ENCODE results near the gene TRIM26. TPM values are rescaled to one million over a fixed set of nuclear protein-coding genes. Genes with fewer than 3 reads are reported as not detected.

TRIM26 gene
- total RNA-seq, 2 experiments from 2014 or later: 78.0 to 86.4 TPM

- H3K9me3 Mint-ChIP-seq (ENCODE audit: insufficient read depth): no peaks in the 10 kb centered on the region
- ChIA-PET POLR2A (interaction anchor here (2.7 kb wide), 1 partner anchor 12 kb away, joined by 8 read pairs; no protein-coding TSS in a partner anchor), CTCF (interaction anchor here (1.2 to 1.3 kb wide), 2 partner anchors 24 to 347 kb away, joined by 4 to 5 read pairs; no protein-coding TSS in a partner anchor)
- peak overlapping the region; percentile 25 for H3K27ac Mint-ChIP-seq
- peaks cover 4% of the 10 kb centered on the region for H3K4me1 Mint-ChIP-seq (ENCODE audit: low read depth)
- DNase-seq: peak; percentile 16
- ATAC-seq: no peak
- no peaks in the 10 kb centered on the region for H3K27me3 Mint-ChIP-seq (ENCODE audit: low read depth)
- H3K4me3 Mint-ChIP-seq: no peak overlapping the region
- H3K36me3 Mint-ChIP-seq (ENCODE audit: low read depth): peaks cover 61% of the 10 kb centered on the region
These were observed 18.2 kb downstream of the TRIM26 start for GRCh38 chr6:30194797-30195690.

DNA sequence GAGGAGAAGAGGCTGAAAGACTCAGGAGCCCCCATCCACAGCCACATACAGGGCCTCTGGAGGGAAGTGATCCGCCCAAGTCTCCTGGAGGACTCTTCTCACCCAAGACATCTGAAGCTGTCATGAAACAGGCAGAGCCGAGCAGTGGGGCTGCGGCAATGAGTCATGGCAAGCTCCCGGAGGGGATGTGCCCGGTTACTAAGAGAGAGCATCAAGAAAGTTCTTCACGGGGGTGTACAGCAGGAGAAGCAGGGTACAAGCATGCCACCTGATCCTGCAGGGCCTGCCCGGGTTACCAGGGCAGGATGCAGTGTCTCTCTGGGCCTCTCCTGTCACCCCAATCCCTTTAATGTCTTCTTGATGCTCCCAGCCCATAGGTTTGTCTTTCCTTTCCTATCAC lies 21.1 kb downstream of the TRIM26 start:
- Mint-ChIP-seq H3K27me3 (ENCODE audit: low read depth) (no peaks in the 10 kb centered on the region), H3K36me3 (ENCODE audit: low read depth) (peaks cover 61% of the 10 kb centered on the region), H3K9me3 (ENCODE audit: insufficient read depth) (no peaks in the 10 kb centered on the region), H3K4me3 (no peak overlapping the region), H3K27ac (no peak overlapping the region), H3K4me1 (ENCODE audit: low read depth) (no peaks in the 10 kb centered on the region)
- ATAC-seq (no peak), DNase-seq (no peak)
- CTCF ChIA-PET: interaction anchor here (2.1 kb wide), 1 partner anchor 27 kb away, joined by 4 read pairs; no protein-coding TSS in a partner anchor
- POLR2A ChIA-PET: interaction anchor here (1.2 kb wide), 1 partner anchor 152 kb away, joined by 4 read pairs; no protein-coding TSS in a partner anchor

DNA sequence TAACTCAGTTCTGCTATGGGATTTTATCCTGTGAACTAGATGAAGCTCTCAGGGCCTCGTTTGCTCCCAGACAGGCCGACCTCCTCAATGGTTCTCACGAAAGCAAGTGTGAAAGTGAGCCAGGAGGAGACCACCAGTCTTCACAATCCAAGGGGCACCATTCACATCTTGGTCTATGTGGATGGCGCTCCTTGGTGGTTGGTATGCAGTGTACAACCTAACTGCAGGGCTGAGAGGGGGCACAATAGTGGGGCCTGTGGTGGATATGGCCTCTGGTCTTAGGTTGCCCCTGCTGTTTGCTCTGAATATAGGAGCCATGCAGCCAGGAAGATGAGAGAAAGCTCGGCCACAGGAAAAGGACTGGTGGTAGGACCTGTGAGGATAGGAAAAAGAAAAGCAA lies 24.7 kb downstream of the TRIM26 start:
- Mint-ChIP-seq H3K27me3 (ENCODE audit: low read depth) (no peaks in the 10 kb centered on the region), H3K4me3 (no peak overlapping the region), H3K4me1 (ENCODE audit: low read depth) (no peaks in the 10 kb centered on the region), H3K36me3 (ENCODE audit: low read depth) (peaks cover 61% of the 10 kb centered on the region), H3K9me3 (ENCODE audit: insufficient read depth) (no peaks in the 10 kb centered on the region), H3K27ac (no peak overlapping the region)
- ChIA-PET POLR2A (interaction anchor here (0.6 kb wide), 1 partner anchor 404 kb away, joined by 3 read pairs; no protein-coding TSS in a partner anchor), CTCF (no interaction called here)
- DNase-seq (no peak), ATAC-seq (no peak)

DNA sequence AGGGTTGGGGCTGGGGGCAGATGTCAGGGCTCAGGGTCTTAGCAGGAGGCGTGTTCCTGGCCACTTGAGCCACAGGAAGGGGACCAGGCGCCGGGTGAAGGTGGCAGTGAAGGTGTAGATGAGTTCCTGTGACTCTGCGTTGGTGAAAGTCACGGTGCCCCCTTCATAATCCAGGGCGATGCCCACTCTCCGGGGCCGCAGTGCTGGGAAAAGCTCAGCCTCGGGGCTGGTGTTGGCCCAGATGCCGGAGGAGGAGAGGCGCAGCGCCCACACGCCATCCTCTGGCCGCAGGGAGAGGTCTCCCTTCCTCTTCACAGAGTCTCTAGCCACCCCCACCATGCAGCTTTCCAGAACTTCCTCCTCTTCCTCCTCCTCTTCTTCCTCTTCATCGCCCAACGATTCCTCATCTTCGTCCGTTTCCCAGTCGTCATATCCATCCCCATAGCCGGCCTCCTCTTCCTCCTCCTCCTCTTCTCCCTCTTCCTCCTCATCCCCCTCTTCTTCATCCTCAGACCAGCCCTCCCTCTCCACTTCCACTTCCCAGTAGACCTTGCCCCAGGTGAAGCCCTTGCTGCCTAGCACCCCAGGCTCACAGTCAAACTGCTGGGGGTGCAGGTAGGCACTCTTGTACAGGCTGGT lies 27.2 kb downstream of the TRIM26 start:
- Mint-ChIP-seq H3K4me3 (no peak overlapping the region), H3K36me3 (ENCODE audit: low read depth) (peaks cover 54% of the 10 kb centered on the region), H3K9me3 (ENCODE audit: insufficient read depth) (peaks cover 1% of the 10 kb centered on the region), H3K27ac (no peak overlapping the region), H3K4me1 (ENCODE audit: low read depth) (no peaks in the 10 kb centered on the region), H3K27me3 (ENCODE audit: low read depth) (peaks cover 1% of the 10 kb centered on the region)
- POLR2A ChIA-PET: no interaction called here
- CTCF ChIA-PET: no interaction called here
- no peak for ATAC-seq
- no peak for DNase-seq

- Mint-ChIP-seq H3K27me3 (ENCODE audit: low read depth) (peaks cover 7% of the 10 kb centered on the region), H3K36me3 (ENCODE audit: low read depth) (peaks cover 40% of the 10 kb centered on the region), H3K4me1 (ENCODE audit: low read depth) (no peaks in the 10 kb centered on the region), H3K9me3 (ENCODE audit: insufficient read depth) (peaks cover 10% of the 10 kb centered on the region), H3K27ac (no peak overlapping the region), H3K4me3 (no peak overlapping the region)
- no peak for ATAC-seq
- no peak for DNase-seq
- ChIA-PET POLR2A (no interaction called here), CTCF (no interaction called here)
These were observed 28.7 kb downstream of the TRIM26 start for GRCh38 chr6:30184417-30185031.

GRCh38 chr6:30180145-30180544 lies 33.1 kb downstream of the TRIM26 start:
- ChIA-PET POLR2A (no interaction called here), CTCF (no interaction called here)
- peaks cover 11% of the 10 kb centered on the region for H3K36me3 Mint-ChIP-seq (ENCODE audit: low read depth)
- no peak for DNase-seq
- no peak for ATAC-seq
- no peak overlapping the region for H3K27ac Mint-ChIP-seq
- H3K4me3 Mint-ChIP-seq: no peak overlapping the region
- peaks cover 41% of the 10 kb centered on the region for H3K27me3 Mint-ChIP-seq (ENCODE audit: low read depth)
- no peaks in the 10 kb centered on the region for H3K4me1 Mint-ChIP-seq (ENCODE audit: low read depth)
- H3K9me3 Mint-ChIP-seq (ENCODE audit: insufficient read depth): peaks cover 18% of the 10 kb centered on the region

- no peaks in the 10 kb centered on the region for H3K36me3 Mint-ChIP-seq (ENCODE audit: low read depth)
- no peak overlapping the region for H3K4me3 Mint-ChIP-seq
- no peak for ATAC-seq
- H3K27me3 Mint-ChIP-seq (ENCODE audit: low read depth): peaks cover 50% of the 10 kb centered on the region
- ChIA-PET POLR2A (no interaction called here), CTCF (no interaction called here)
- no peak for DNase-seq
- no peak overlapping the region for H3K27ac Mint-ChIP-seq
- peaks cover 18% of the 10 kb centered on the region for H3K9me3 Mint-ChIP-seq (ENCODE audit: insufficient read depth)
- no peaks in the 10 kb centered on the region for H3K4me1 Mint-ChIP-seq (ENCODE audit: low read depth)
These were observed 34.4 kb downstream of the TRIM26 start for GRCh38 chr6:30178837-30179236.

- POLR2A ChIA-PET: no interaction called here
- CTCF ChIA-PET: no interaction called here
- DNase-seq: no peak
- H3K9me3 Mint-ChIP-seq (ENCODE audit: insufficient read depth): peaks cover 14% of the 10 kb centered on the region
- H3K36me3 Mint-ChIP-seq (ENCODE audit: low read depth): no peaks in the 10 kb centered on the region
- peaks cover 9% of the 10 kb centered on the region for H3K4me1 Mint-ChIP-seq (ENCODE audit: low read depth)
- no peak overlapping the region for H3K4me3 Mint-ChIP-seq
- H3K27ac Mint-ChIP-seq: no peak overlapping the region
- H3K27me3 Mint-ChIP-seq (ENCODE audit: low read depth): peaks cover 68% of the 10 kb centered on the region
- ATAC-seq: no peak
These were observed 37.4 kb downstream of the TRIM26 start for GRCh38 chr6:30175765-30176164.

- POLR2A ChIA-PET: no interaction called here
- CTCF ChIA-PET: interaction anchor here (1.1 kb wide), 1 partner anchor 70 kb away, joined by 6 read pairs; no protein-coding TSS in a partner anchor
These were observed 40.5 kb downstream of the TRIM26 start for GRCh38 chr6:30172681-30173080.

GRCh38 chr6:30171677-30172471 lies 41.3 kb downstream of the TRIM26 start:
- no peak overlapping the region for H3K4me3 Mint-ChIP-seq
- no peaks in the 10 kb centered on the region for H3K36me3 Mint-ChIP-seq (ENCODE audit: low read depth)
- H3K27me3 Mint-ChIP-seq (ENCODE audit: low read depth): peaks cover 62% of the 10 kb centered on the region
- CTCF ChIA-PET: interaction anchor here (0.9 to 2.2 kb wide), 5 partner anchors 41 to 181 kb away, joined by 3 to 24 read pairs (median 6); no protein-coding TSS in a partner anchor
- DNase-seq (no peak), ATAC-seq (peak; percentile 44)
- H3K9me3 Mint-ChIP-seq (ENCODE audit: insufficient read depth): no peaks in the 10 kb centered on the region
- H3K27ac Mint-ChIP-seq: no peak overlapping the region
- peaks cover 26% of the 10 kb centered on the region for H3K4me1 Mint-ChIP-seq (ENCODE audit: low read depth)
- POLR2A ChIA-PET: no interaction called here

More at GRCh38 chr6:30172681-30173080, 40.5 kb downstream of the TRIM26 start:
- Mint-ChIP-seq H3K9me3 (ENCODE audit: insufficient read depth) (no peaks in the 10 kb centered on the region), H3K27me3 (ENCODE audit: low read depth) (peaks cover 68% of the 10 kb centered on the region), H3K4me1 (ENCODE audit: low read depth) (peaks cover 18% of the 10 kb centered on the region), H3K4me3 (no peak overlapping the region), H3K36me3 (ENCODE audit: low read depth) (no peaks in the 10 kb centered on the region), H3K27ac (no peak overlapping the region)
- DNase-seq: no peak
- ATAC-seq: no peak

All from activated CD8-positive, alpha-beta T cell treated with anti-CD3 and anti-CD28 coated beads, Interleukin-2, amount 10 ng/mL, durations not matched to agents 7 days and 5 days (primary cell).